Measurements from ENCODE around the gene GAPVD1. TPM values are rescaled to one million over a fixed set of nuclear protein-coding genes. Genes with fewer than 3 reads are reported as not detected.

The GAPVD1 gene
- total RNA-seq, 1 experiment from 2014 or later: 30.5 TPM

- no peaks in the 10 kb centered on the region for H3K9me3 ChIP-seq (ENCODE audit: low read length)
- ChIA-PET POLR2A (ENCODE audit: unreplicated experiment) (no interaction called here), CTCF (no interaction called here)
- no peak overlapping the region for H3K27ac ChIP-seq (ENCODE audit: low read length)
- no peaks in the 10 kb centered on the region for H3K79me2 ChIP-seq (ENCODE audit: low read length)
- H3K27me3 ChIP-seq (ENCODE audit: low read length): no peaks in the 10 kb centered on the region
- no peak overlapping the region for H3K4me3 ChIP-seq (ENCODE audit: low read length)
- H3K9me2 ChIP-seq (replicated peaks; ENCODE audit: low read length): no peaks in the 10 kb centered on the region
- H4K20me1 ChIP-seq (ENCODE audit: low read length): no peaks in the 10 kb centered on the region
- H2AFZ ChIP-seq (ENCODE audit: low read length): no peak overlapping the region
- intact Hi-C loops (cut with micrococcal nuclease): loop anchor here (10.0 kb wide), 1 partner anchor 820 kb away; no protein-coding TSS in a partner anchor
- H3K36me3 ChIP-seq (ENCODE audit: low read depth, low read length): no peaks in the 10 kb centered on the region
- no peak overlapping the region for H3K4me2 ChIP-seq (ENCODE audit: low read length)
- ATAC-seq (no peak), DNase-seq (no peak)
- no peak overlapping the region for H3K9ac ChIP-seq (ENCODE audit: low read length)
- peaks cover 8% of the 10 kb centered on the region for H3K4me1 ChIP-seq (ENCODE audit: insufficient read depth, low read length)
- H3F3A ChIP-seq (ENCODE audit: low read length, unreplicated experiment): no peaks in the 10 kb centered on the region
- no TSS peak for BruUV-seq (replicated peaks)
- TF ChIP-seq EZH2 (IDR thresholded peaks at IDR 0.05; ENCODE audit: low read length, unreplicated experiment) (no peak), EZH2phosphoT487 (IDR thresholded peaks at IDR 0.05; ENCODE audit: borderline replicate concordance, low read length) (no peak), CTCF (conservative IDR thresholded peaks at IDR 0.05; ENCODE audit: low read depth, low read length) (no peak)
These were observed 143.1 kb downstream of the GAPVD1 start for GRCh38 chr9:125404733-125405132.

- Histone ChIP-seq H3K79me2 (ENCODE audit: low read length) (no peaks in the 10 kb centered on the region), H3K9me3 (ENCODE audit: low read length) (no peaks in the 10 kb centered on the region), H3K4me2 (ENCODE audit: low read length) (no peak overlapping the region), H3K36me3 (ENCODE audit: low read depth, low read length) (no peaks in the 10 kb centered on the region), H3K9ac (ENCODE audit: low read length) (no peak overlapping the region), H3K27ac (ENCODE audit: low read length) (peak overlapping the region; percentile 34; the same call in 1 of the 2 replicates), H3K4me3 (ENCODE audit: low read length) (no peak overlapping the region), H3F3A (ENCODE audit: low read length, unreplicated experiment) (no peaks in the 10 kb centered on the region), H3K4me1 (ENCODE audit: insufficient read depth, low read length) (peaks cover 8% of the 10 kb centered on the region), H3K27me3 (ENCODE audit: low read length) (no peaks in the 10 kb centered on the region), H2AFZ (ENCODE audit: low read length) (no peak overlapping the region), H4K20me1 (ENCODE audit: low read length) (no peaks in the 10 kb centered on the region), H3K9me2 (replicated peaks; ENCODE audit: low read length) (no peaks in the 10 kb centered on the region)
- ATAC-seq (peak; percentile 23), DNase-seq (peak; percentile 41)
- CTCF ChIA-PET: no interaction called here
- POLR2A ChIA-PET (ENCODE audit: unreplicated experiment): no interaction called here
- BruUV-seq (replicated peaks): no TSS peak
- intact Hi-C loops (cut with micrococcal nuclease): loop anchor here (2.0 to 10.0 kb wide), 2 partner anchors 225 to 819 kb away; no protein-coding TSS in a partner anchor
- TF ChIP-seq EZH2phosphoT487 (IDR thresholded peaks at IDR 0.05; ENCODE audit: borderline replicate concordance, low read length) (no peak), CTCF (conservative IDR thresholded peaks at IDR 0.05; ENCODE audit: low read depth, low read length) (no peak), EZH2 (IDR thresholded peaks at IDR 0.05; ENCODE audit: low read length, unreplicated experiment) (no peak)
These were observed 144.5 kb downstream of the GAPVD1 start for GRCh38 chr9:125405938-125406809.

- Histone ChIP-seq H3K4me2 (ENCODE audit: low read length) (no peak overlapping the region), H4K20me1 (ENCODE audit: low read length) (no peaks in the 10 kb centered on the region), H3K27me3 (ENCODE audit: low read length) (no peaks in the 10 kb centered on the region), H3K27ac (ENCODE audit: low read length) (no peak overlapping the region), H3K9me2 (replicated peaks; ENCODE audit: low read length) (no peaks in the 10 kb centered on the region), H3K9me3 (ENCODE audit: low read length) (no peaks in the 10 kb centered on the region), H3K36me3 (ENCODE audit: low read depth, low read length) (no peaks in the 10 kb centered on the region), H3F3A (ENCODE audit: low read length, unreplicated experiment) (no peaks in the 10 kb centered on the region), H3K79me2 (ENCODE audit: low read length) (no peaks in the 10 kb centered on the region), H3K4me3 (ENCODE audit: low read length) (no peak overlapping the region), H2AFZ (ENCODE audit: low read length) (no peak overlapping the region), H3K9ac (ENCODE audit: low read length) (no peak overlapping the region), H3K4me1 (ENCODE audit: insufficient read depth, low read length) (peaks cover 8% of the 10 kb centered on the region)
- no peak for ATAC-seq
- CTCF ChIA-PET: no interaction called here
- intact Hi-C loops (cut with micrococcal nuclease): loop anchor here (2.0 to 10.0 kb wide), 2 partner anchors 224 to 818 kb away; no protein-coding TSS in a partner anchor
- POLR2A ChIA-PET (ENCODE audit: unreplicated experiment): no interaction called here
- DNase-seq: no peak
- TF ChIP-seq EZH2phosphoT487 (IDR thresholded peaks at IDR 0.05; ENCODE audit: borderline replicate concordance, low read length) (no peak), CTCF (conservative IDR thresholded peaks at IDR 0.05; ENCODE audit: low read depth, low read length) (no peak), EZH2 (IDR thresholded peaks at IDR 0.05; ENCODE audit: low read length, unreplicated experiment) (no peak)
- no TSS peak for BruUV-seq (replicated peaks)
These were observed 145.1 kb downstream of the GAPVD1 start for GRCh38 chr9:125406810-125407087.

Measured in PC-3 (cell line).